ENCODE data around the gene LRRC7. TPM values are rescaled to one million over a fixed set of nuclear protein-coding genes. Genes with fewer than 3 reads are reported as not detected.
"Not testable (repeated sequence)": the region's sequence is repeated elsewhere in the genome, so short reads cannot be mapped to it uniquely, and the experiment has no call there.

Gene LRRC7
- total and polyA plus RNA-seq, 7 experiments from 2014 or later: 0.15 to 6.4 (median 0.46) TPM; not detected in 1

GRCh38 chr1:69862906-69863305 lies 295.2 kb downstream of the LRRC7 start:
- H3K27me3 Mint-ChIP-seq: no peaks in the 10 kb centered on the region
- H3K4me1 Mint-ChIP-seq: no peaks in the 10 kb centered on the region
- no peak overlapping the region for H3K27ac Mint-ChIP-seq
- ChIA-PET CTCF (no interaction called here), POLR2A (no interaction called here)
- no peaks in the 10 kb centered on the region for H3K36me3 Mint-ChIP-seq
- no peak overlapping the region for H3K4me3 Mint-ChIP-seq
- Histone ChIP-seq H3K4me3 (ENCODE audit: low read length) (no peak overlapping the region), H3K27ac (ENCODE audit: low read depth, low read length) (no peak overlapping the region), H3K9me3 (ENCODE audit: control insufficient read depth in 2 of 3, low read length in 3 of 3) (no peaks in the 10 kb centered on the region), H3K27me3 (ENCODE audit: control insufficient read depth in 2 of 2, insufficient read depth in 2 of 2, low read length in 2 of 2) (no peaks in the 10 kb centered on the region), H3K36me3 (ENCODE audit: control insufficient read depth in 2 of 3, insufficient read depth in 3 of 3, low read length in 3 of 3) (no peaks in the 10 kb centered on the region), H3K4me1 (ENCODE audit: control insufficient read depth in 2 of 2, insufficient read depth in 2 of 2, low read length in 2 of 2) (no peaks in the 10 kb centered on the region)
- DNase-seq: no peak
- intact Hi-C loops (cut with micrococcal nuclease): no loop called here
- ATAC-seq: no peak
- H3K9me3 Mint-ChIP-seq: peaks cover 0 to 12% (median 2%) of the 10 kb centered on the region in 11 donors

GRCh38 chr1:69863704-69864103 lies 296.0 kb downstream of the LRRC7 start:
- intact Hi-C loops (cut with micrococcal nuclease): no loop called here
- no peak for ATAC-seq
- no peaks in the 10 kb centered on the region for H3K4me1 ChIP-seq (ENCODE audit: control insufficient read depth in 2 of 2, insufficient read depth in 2 of 2, low read length in 2 of 2)

GRCh38 chr1:69871412-69871811 lies 303.7 kb downstream of the LRRC7 start:
- ChIA-PET CTCF (no interaction called here), POLR2A (no interaction called here)
- no peak overlapping the region for H3K27ac Mint-ChIP-seq

More at GRCh38 chr1:69863704-69864103, 296.0 kb downstream of the LRRC7 start:
- Mint-ChIP-seq H3K9me3 (peaks cover 0 to 10% (median 2%) of the 10 kb centered on the region in 11 donors), H3K27me3 (no peaks in the 10 kb centered on the region), H3K4me3 (no peak overlapping the region), H3K27ac (no peak overlapping the region), H3K4me1 (no peaks in the 10 kb centered on the region), H3K36me3 (no peaks in the 10 kb centered on the region)
- CTCF ChIA-PET: no interaction called here
- POLR2A ChIA-PET: no interaction called here
- no peaks in the 10 kb centered on the region for H3K36me3 ChIP-seq (ENCODE audit: control insufficient read depth in 2 of 3, insufficient read depth in 3 of 3, low read length in 3 of 3)
- no peaks in the 10 kb centered on the region for H3K9me3 ChIP-seq (ENCODE audit: control insufficient read depth in 2 of 3, low read length in 3 of 3)
- H3K4me3 ChIP-seq (ENCODE audit: low read length): no peak overlapping the region
- H3K27ac ChIP-seq (ENCODE audit: low read depth, low read length): no peak overlapping the region
- DNase-seq: no peak
- no peaks in the 10 kb centered on the region for H3K27me3 ChIP-seq (ENCODE audit: control insufficient read depth in 2 of 2, insufficient read depth in 2 of 2, low read length in 2 of 2)

DNA sequence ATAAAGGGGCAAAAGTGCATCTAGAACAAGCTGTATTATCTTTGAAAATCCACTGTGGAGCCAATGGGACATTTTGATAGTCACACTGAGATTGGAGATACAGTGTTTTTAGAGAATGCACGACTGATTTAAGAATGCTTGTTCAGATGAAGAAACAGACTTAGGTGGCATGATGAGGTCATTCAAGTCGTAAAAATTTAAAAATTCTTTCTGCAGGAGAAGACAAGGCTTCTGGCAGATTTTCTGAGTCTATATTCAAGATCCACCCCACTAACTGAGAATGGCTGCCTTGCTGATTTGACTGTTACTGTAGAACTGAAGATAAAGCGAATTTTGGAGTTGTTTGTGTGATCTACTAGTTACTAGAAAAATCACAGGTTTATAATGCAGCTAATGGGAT lies 310.6 kb downstream of the LRRC7 start:
- ATAC-seq (no peak), DNase-seq (no peak)
- no peaks in the 10 kb centered on the region for H3K4me1 Mint-ChIP-seq
- intact Hi-C loops (cut with micrococcal nuclease): no loop called here
- ChIA-PET POLR2A (no interaction called here), CTCF (no interaction called here)
- H3K4me3 ChIP-seq (ENCODE audit: low read length): no peak overlapping the region
- no peaks in the 10 kb centered on the region for H3K27me3 ChIP-seq (ENCODE audit: control insufficient read depth in 2 of 2, insufficient read depth in 2 of 2, low read length in 2 of 2)
- no peaks in the 10 kb centered on the region for H3K36me3 ChIP-seq (ENCODE audit: control insufficient read depth in 2 of 3, insufficient read depth in 3 of 3, low read length in 3 of 3)
- H3K27me3 Mint-ChIP-seq: no peaks in the 10 kb centered on the region
- H3K27ac Mint-ChIP-seq: no peak overlapping the region
- H3K9me3 Mint-ChIP-seq: peaks cover 0 to 13% (median 4%) of the 10 kb centered on the region in 11 donors
- no peaks in the 10 kb centered on the region for H3K36me3 Mint-ChIP-seq
- H3K9me3 ChIP-seq (ENCODE audit: control insufficient read depth in 2 of 3, low read length in 3 of 3): no peaks in the 10 kb centered on the region
- H3K27ac ChIP-seq (ENCODE audit: low read depth, low read length): no peak overlapping the region
- H3K4me1 ChIP-seq (ENCODE audit: control insufficient read depth in 2 of 2, insufficient read depth in 2 of 2, low read length in 2 of 2): no peaks in the 10 kb centered on the region
- no peak overlapping the region for H3K4me3 Mint-ChIP-seq

More at GRCh38 chr1:69871412-69871811, 303.7 kb downstream of the LRRC7 start:
- Histone ChIP-seq H3K27ac (ENCODE audit: low read depth, low read length) (no peak overlapping the region), H3K36me3 (ENCODE audit: control insufficient read depth in 2 of 3, insufficient read depth in 3 of 3, low read length in 3 of 3) (no peaks in the 10 kb centered on the region), H3K9me3 (ENCODE audit: control insufficient read depth in 2 of 3, low read length in 3 of 3) (no peaks in the 10 kb centered on the region), H3K27me3 (ENCODE audit: control insufficient read depth in 2 of 2, insufficient read depth in 2 of 2, low read length in 2 of 2) (no peaks in the 10 kb centered on the region), H3K4me3 (ENCODE audit: low read length) (no peak overlapping the region), H3K4me1 (ENCODE audit: control insufficient read depth in 2 of 2, insufficient read depth in 2 of 2, low read length in 2 of 2) (no peaks in the 10 kb centered on the region)
- Mint-ChIP-seq H3K27me3 (no peaks in the 10 kb centered on the region), H3K9me3 (peaks cover 0 to 19% (median 1%) of the 10 kb centered on the region in 11 donors), H3K36me3 (no peaks in the 10 kb centered on the region), H3K4me3 (no peak overlapping the region), H3K4me1 (no peaks in the 10 kb centered on the region)
- intact Hi-C loops (cut with micrococcal nuclease): no loop called here
- ATAC-seq: no peak
- no peak for DNase-seq

DNA sequence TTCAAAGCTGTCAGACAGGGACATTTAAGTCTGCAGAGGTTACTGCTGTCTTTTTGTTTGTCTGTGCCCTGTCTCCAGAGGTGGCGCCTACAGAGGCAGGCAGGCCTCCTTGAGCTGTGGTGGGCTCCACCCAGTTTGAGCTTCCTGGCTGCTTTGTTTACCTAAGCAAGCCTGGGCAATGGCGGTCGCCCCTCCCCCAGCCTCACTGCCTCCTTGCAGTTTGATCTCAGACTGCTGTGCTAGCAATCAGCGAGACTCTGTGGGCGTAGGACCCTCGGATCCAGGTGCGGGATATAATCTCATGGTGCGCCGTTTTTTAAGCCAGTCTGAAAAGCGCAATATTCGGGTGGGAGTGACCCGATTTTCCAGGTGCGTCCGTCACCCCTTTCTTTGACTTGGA lies 320.3 kb downstream of the LRRC7 start:
- intact Hi-C loops (cut with micrococcal nuclease); H3K27me3 ChIP-seq (ENCODE audit: control insufficient read depth in 2 of 2, insufficient read depth in 2 of 2, low read length in 2 of 2); H3K4me1 Mint-ChIP-seq; H3K36me3 ChIP-seq (ENCODE audit: control insufficient read depth in 2 of 3, insufficient read depth in 3 of 3, low read length in 3 of 3); H3K36me3 Mint-ChIP-seq; POLR2A ChIA-PET; DNase-seq; H3K4me3 Mint-ChIP-seq; H3K9me3 ChIP-seq (ENCODE audit: control insufficient read depth in 2 of 3, low read length in 3 of 3); ATAC-seq; CTCF ChIA-PET; H3K4me1 ChIP-seq (ENCODE audit: control insufficient read depth in 2 of 2, insufficient read depth in 2 of 2, low read length in 2 of 2); H3K27ac Mint-ChIP-seq; H3K4me3 ChIP-seq (ENCODE audit: low read length); H3K27ac ChIP-seq (ENCODE audit: low read depth, low read length); H3K27me3 Mint-ChIP-seq: not testable (repeated sequence)
- peaks cover 0 to 29% (median 9%) of the 10 kb centered on the region in 11 donors for H3K9me3 Mint-ChIP-seq

DNA sequence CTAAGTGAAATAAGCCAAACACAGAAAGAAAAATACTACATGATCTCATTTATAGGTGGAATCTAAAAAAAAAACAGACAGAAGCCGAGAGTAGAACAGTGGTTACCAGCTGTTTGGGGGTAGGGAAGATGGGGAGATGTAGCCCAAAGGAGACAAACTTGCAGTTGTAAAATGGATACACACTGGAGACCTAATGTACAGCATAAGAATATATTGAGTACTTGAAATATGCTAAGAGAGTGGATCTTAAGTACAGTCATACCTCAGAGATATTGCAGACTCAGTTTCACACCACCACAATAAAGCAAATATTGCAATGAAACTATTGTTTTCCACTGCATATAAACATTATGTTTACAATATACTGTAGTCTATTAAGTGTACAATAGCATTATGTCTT lies 320.9 kb downstream of the LRRC7 start:
- ChIA-PET POLR2A (no interaction called here), CTCF (no interaction called here)
- Histone ChIP-seq H3K9me3 (ENCODE audit: control insufficient read depth in 2 of 3, low read length in 3 of 3) (no peaks in the 10 kb centered on the region), H3K4me3 (ENCODE audit: low read length) (no peak overlapping the region), H3K4me1 (ENCODE audit: control insufficient read depth in 2 of 2, insufficient read depth in 2 of 2, low read length in 2 of 2) (no peaks in the 10 kb centered on the region), H3K27me3 (ENCODE audit: control insufficient read depth in 2 of 2, insufficient read depth in 2 of 2, low read length in 2 of 2) (no peaks in the 10 kb centered on the region), H3K27ac (ENCODE audit: low read depth, low read length) (no peak overlapping the region), H3K36me3 (ENCODE audit: control insufficient read depth in 2 of 3, insufficient read depth in 3 of 3, low read length in 3 of 3) (no peaks in the 10 kb centered on the region)
- peaks cover 0 to 29% (median 9%) of the 10 kb centered on the region in 11 donors for H3K9me3 Mint-ChIP-seq
- H3K36me3 Mint-ChIP-seq: no peaks in the 10 kb centered on the region
- H3K27ac Mint-ChIP-seq: no peak overlapping the region
- H3K4me3 Mint-ChIP-seq: no peak overlapping the region
- H3K27me3 Mint-ChIP-seq: no peaks in the 10 kb centered on the region
- no peak for DNase-seq
- ATAC-seq: no peak
- no peaks in the 10 kb centered on the region for H3K4me1 Mint-ChIP-seq
- intact Hi-C loops (cut with micrococcal nuclease): no loop called here

- no peaks in the 10 kb centered on the region for H3K36me3 Mint-ChIP-seq
- ChIA-PET POLR2A (no interaction called here), CTCF (no interaction called here)
- ATAC-seq (no peak), DNase-seq (no peak)
- no peaks in the 10 kb centered on the region for H3K4me1 ChIP-seq (ENCODE audit: control insufficient read depth in 2 of 2, insufficient read depth in 2 of 2, low read length in 2 of 2)
- no peak overlapping the region for H3K4me3 ChIP-seq (ENCODE audit: low read length)
- no peak overlapping the region for H3K27ac ChIP-seq (ENCODE audit: low read depth, low read length)
- H3K36me3 ChIP-seq (ENCODE audit: control insufficient read depth in 2 of 3, insufficient read depth in 3 of 3, low read length in 3 of 3): no peaks in the 10 kb centered on the region
- H3K4me1 Mint-ChIP-seq: no peaks in the 10 kb centered on the region
- H3K4me3 Mint-ChIP-seq: no peak overlapping the region
- H3K27ac Mint-ChIP-seq: no peak overlapping the region
- H3K9me3 ChIP-seq (ENCODE audit: control insufficient read depth in 2 of 3, low read length in 3 of 3): no peaks in the 10 kb centered on the region
- no peaks in the 10 kb centered on the region for H3K27me3 Mint-ChIP-seq
- intact Hi-C loops (cut with micrococcal nuclease): no loop called here
- no peaks in the 10 kb centered on the region for H3K27me3 ChIP-seq (ENCODE audit: control insufficient read depth in 2 of 2, insufficient read depth in 2 of 2, low read length in 2 of 2)
- peaks cover 0 to 20% (median 1%) of the 10 kb centered on the region in 11 donors for H3K9me3 Mint-ChIP-seq
Measured at GRCh38 chr1:69898403-69898947, 330.8 kb downstream of the LRRC7 start.
